Skeletal muscle tissue (tissue), 5 donors: ENCODE data around the gene EIF4E. TPM values are rescaled to one million over a fixed set of nuclear protein-coding genes. Genes with fewer than 3 reads are reported as not detected.
"Not testable (repeated sequence)": the region's sequence is repeated elsewhere in the genome, so short reads cannot be mapped to it uniquely, and the experiment has no call there.

ENCODE experiments used
- H3K27ac ChIP-seq: one replicate; pipeline ENCODE4 v1.7.0; 2013; ENCODE audit warnings: mild to moderate bottlenecking, low read depth, low read length, inconsistent platforms
- H3K27me3 ChIP-seq, 3 donors: one replicate each; pipeline ENCODE4 v1.7.0; 2013; ENCODE audit warnings: low read length in 3 of 3; ENCODE audit not compliant: control insufficient read depth in 3 of 3, insufficient read depth in 3 of 3
- H3K36me3 ChIP-seq, 3 donors: one replicate each; pipeline ENCODE4 v1.7.0; 2013; ENCODE audit warnings: low read length in 3 of 3; ENCODE audit not compliant: control insufficient read depth in 3 of 3, insufficient read depth in 3 of 3
- H3K4me1 ChIP-seq, 3 donors: one replicate each; pipeline ENCODE4 v1.7.0; 2013; ENCODE audit warnings: low read length in 3 of 3, mild to moderate bottlenecking in 3 of 3; ENCODE audit not compliant: control insufficient read depth in 3 of 3, insufficient read depth in 3 of 3
- H3K4me3 ChIP-seq, 3 donors: one replicate each; pipeline ENCODE4 v1.7.0; 2013; ENCODE audit warnings: low read length in 3 of 3
- H3K9ac ChIP-seq, 3 donors: one replicate each; pipeline ENCODE4 v1.7.0; 2013; ENCODE audit warnings: low read length in 3 of 3, mild to moderate bottlenecking in 3 of 3, moderate library complexity in 2 of 3, low read depth in 1 of 3
- H3K9me3 ChIP-seq, 3 donors: one replicate each; pipeline ENCODE4 v1.7.0; 2013; ENCODE audit warnings: low read length in 3 of 3; ENCODE audit not compliant: control insufficient read depth in 3 of 3
- small RNA-seq: library from RNA; depleted of rRNA; stranded (forward); fragments of <200 nt; gene quantifications from one replicate; pipeline ENCODE3, GENCODE V24; 2014
- total RNA-seq: library from RNA; depleted of rRNA; stranded (reverse); fragments of >200 nt; gene quantifications from one replicate; pipeline ENCODE4 v1.2.3, GENCODE V29; 2014
- donor health status: Osteomylitis.

The EIF4E gene
- total RNA-seq, 1 donor from 2014 or later = 61.6 TPM

- H3K4me1 ChIP-seq, H3K27me3 ChIP-seq, H3K9ac ChIP-seq, H3K36me3 ChIP-seq, H3K9me3 ChIP-seq, H3K4me3 ChIP-seq, H3K27ac ChIP-seq: not testable (repeated sequence)
Measured at GRCh38 chr4:98831036-98831435, 97.9 kb downstream of the EIF4E start.

Small RNA genes within 50 kb of the gene (small RNA-seq; reads per million reads assigned to genes)
- not detected for gene RNU7-149P
- not detected for gene TBCAP3

Other genes starting within 250 kb of the EIF4E start
- gene METAP1, start 66.6 kb upstream of the EIF4E start, total RNA-seq = 16.2 TPM
- 71.0 TPM for gene ADH5, start 159.7 kb upstream of the EIF4E start, total RNA-seq
- under 0.01 TPM for gene ADH4, start 215.2 kb upstream of the EIF4E start, total RNA-seq